Panc1 (cell line): ENCODE data around the gene XRCC6. TPM values are rescaled to one million over a fixed set of nuclear protein-coding genes. Genes with fewer than 3 reads are reported as not detected.

Source experiments
- ATAC-seq: fragments of 200-7000 bp; cut with Tn5 transposase; 2 replicates; pipeline ENCODE4 v1.9.1; 2020; ENCODE audit warnings: mild to moderate bottlenecking, moderate library complexity
- BruUV-seq: library from RNA; stranded (reverse); fragments of 400-500 nt; replicated peaks from 2 replicates; lab custom pipeline; 2021; lab: Mats Ljungman, UMichigan
- CTCF ChIA-PET: fragments of 300-600 bp; sonication (Branson Sonifier 250); formaldehyde crosslinking; loops from one replicate; lab custom pipeline; 2022; ENCODE audit warnings: antibody characterized with exemption; lab: Charles Lee
- POLR2A ChIA-PET: fragments of 300-600 bp; sonication (Branson Sonifier 250); formaldehyde crosslinking; loops from one replicate; lab custom pipeline; 2022; ENCODE audit warnings: antibody characterized with exemption; lab: Charles Lee
- DNase-seq: peaks from one replicate; pipeline ENCODE4 v3.0.0-alpha.2; 2010; ENCODE audit warnings: low read depth, low spot score
- H3K27ac ChIP-seq: 2 replicates; pipeline ENCODE4 v1.5.1; 2011; ENCODE audit warnings: mild to moderate bottlenecking, low read length, inconsistent platforms
- H3K27me3 ChIP-seq: fragments of 200-500 bp; sonication (Bioruptor generic); 2 replicates; pipeline ENCODE4 v1.6.0; 2014; ENCODE audit warnings: low read length, inconsistent platforms; ENCODE audit not compliant: control insufficient read depth, insufficient read depth
- H3K36me3 ChIP-seq: fragments of 200-500 bp; sonication (Bioruptor generic); 2 replicates; pipeline ENCODE4 v1.5.1; 2014; ENCODE audit warnings: inconsistent platforms, mild to moderate bottlenecking, low read length, moderate library complexity; ENCODE audit not compliant: control insufficient read depth, insufficient read depth
- H3K4me1 ChIP-seq: 2 replicates; pipeline ENCODE4 v1.5.1; 2011; ENCODE audit warnings: inconsistent platforms, mild to moderate bottlenecking, low read length, moderate library complexity; ENCODE audit not compliant: control insufficient read depth, insufficient read depth
- H3K4me3 ChIP-seq, 2 experiments: 2 replicates each; pipeline ENCODE4 v1.5.1; 2011 to 2012; ENCODE audit warnings: low read depth in 2 of 2, low read length in 2 of 2, mild to moderate bottlenecking in 2 of 2, inconsistent platforms in 1 of 2, moderate library complexity in 1 of 2
- H3K9me3 ChIP-seq: fragments of 200-500 bp; sonication (Bioruptor generic); 2 replicates; pipeline ENCODE4 v1.5.1; 2014; ENCODE audit warnings: low read depth, mild to moderate bottlenecking, inconsistent platforms, low read length, moderate library complexity; ENCODE audit not compliant: control insufficient read depth, insufficient read depth
- CTCF ChIP-seq: fragments of 450-650 bp; IDR thresholded peaks from 2 replicates; pipeline ENCODE4 v1.5.1; 2017; ENCODE audit warnings: mild to moderate bottlenecking
- POLR2AphosphoS5 ChIP-seq: IDR thresholded peaks from 2 replicates; pipeline ENCODE4 v1.6.1; 2012; ENCODE audit warnings: mild to moderate bottlenecking, low read depth, low read length, moderate library complexity
- SIN3A ChIP-seq: IDR thresholded peaks from 2 replicates; pipeline ENCODE4 v1.6.1; 2012; ENCODE audit warnings: low read depth, mild to moderate bottlenecking, low read length, moderate library complexity, borderline replicate concordance; ENCODE audit not compliant: insufficient read depth
- TCF7L2 ChIP-seq: IDR thresholded peaks from 2 replicates; pipeline ENCODE4 v1.6.1; 2011; ENCODE audit warnings: mild to moderate bottlenecking, low read depth, low read length, inconsistent platforms
- in situ Hi-C: cut with HindIII; loops from 2 replicates; pipeline ENCODE4 v1.10.0; 2016; ENCODE audit warnings: low sequenced_read_pairs, low pct_unique_long_range_greater_than_20kb
- intact Hi-C: fragments of 100-400 bp; cut with micrococcal nuclease; formaldehyde crosslinking; loops from one replicate; pipeline ENCODE4 v1.10.0; 2022; ENCODE audit not compliant: unreplicated experiment
- total RNA-seq: library from RNA; stranded (reverse); gene quantifications from one replicate; pipeline ENCODE4 v1.2.1, GENCODE V29; 2021; ENCODE audit not compliant: unreplicated experiment
- TF ChIP-seq, protein P1 (sequence below), 2 experiments: IDR thresholded peaks; 2 replicates each; pipeline ENCODE4 v1.6.1; 2011 to 2012; ENCODE audit warnings: low read depth in 2 of 2, control low read depth in 1 of 2, low read length in 1 of 2, mild to moderate bottlenecking in 1 of 2, moderate library complexity in 1 of 2; ENCODE audit not compliant: insufficient read depth in 1 of 2

XRCC6 gene
- total RNA-seq, 1 experiment from 2014 or later, result 287 TPM

DNA sequence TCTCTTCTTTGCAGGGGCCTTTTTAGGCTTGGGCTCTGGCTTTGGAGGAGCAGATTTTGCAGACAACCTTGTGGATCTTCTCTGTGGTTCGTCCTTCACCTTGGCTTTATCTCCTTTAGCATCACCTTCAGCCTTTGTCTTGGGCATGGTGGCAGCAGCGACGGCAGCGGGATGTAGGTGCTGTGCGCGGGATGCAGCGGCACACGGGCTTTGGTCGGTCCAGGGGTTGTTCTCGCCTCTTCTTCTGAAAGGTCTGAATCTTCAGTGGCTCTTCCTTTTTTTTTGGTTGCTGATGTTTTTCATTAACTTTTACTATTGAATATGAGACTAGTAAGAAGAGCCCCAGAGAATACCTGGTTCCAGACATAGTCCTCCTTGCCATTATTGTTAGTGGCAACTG lies 88.2 kb downstream of the XRCC6 start:
- H3K36me3 ChIP-seq, result no peaks in the 10 kb centered on the region
- DNase-seq, result no peak
- BruUV-seq, result no TSS peak
- TF ChIP-seq POLR2AphosphoS5 (no peak), SIN3A (no peak), TCF7L2 (no peak), CTCF (no peak)
- TF ChIP-seq, protein P1, sequence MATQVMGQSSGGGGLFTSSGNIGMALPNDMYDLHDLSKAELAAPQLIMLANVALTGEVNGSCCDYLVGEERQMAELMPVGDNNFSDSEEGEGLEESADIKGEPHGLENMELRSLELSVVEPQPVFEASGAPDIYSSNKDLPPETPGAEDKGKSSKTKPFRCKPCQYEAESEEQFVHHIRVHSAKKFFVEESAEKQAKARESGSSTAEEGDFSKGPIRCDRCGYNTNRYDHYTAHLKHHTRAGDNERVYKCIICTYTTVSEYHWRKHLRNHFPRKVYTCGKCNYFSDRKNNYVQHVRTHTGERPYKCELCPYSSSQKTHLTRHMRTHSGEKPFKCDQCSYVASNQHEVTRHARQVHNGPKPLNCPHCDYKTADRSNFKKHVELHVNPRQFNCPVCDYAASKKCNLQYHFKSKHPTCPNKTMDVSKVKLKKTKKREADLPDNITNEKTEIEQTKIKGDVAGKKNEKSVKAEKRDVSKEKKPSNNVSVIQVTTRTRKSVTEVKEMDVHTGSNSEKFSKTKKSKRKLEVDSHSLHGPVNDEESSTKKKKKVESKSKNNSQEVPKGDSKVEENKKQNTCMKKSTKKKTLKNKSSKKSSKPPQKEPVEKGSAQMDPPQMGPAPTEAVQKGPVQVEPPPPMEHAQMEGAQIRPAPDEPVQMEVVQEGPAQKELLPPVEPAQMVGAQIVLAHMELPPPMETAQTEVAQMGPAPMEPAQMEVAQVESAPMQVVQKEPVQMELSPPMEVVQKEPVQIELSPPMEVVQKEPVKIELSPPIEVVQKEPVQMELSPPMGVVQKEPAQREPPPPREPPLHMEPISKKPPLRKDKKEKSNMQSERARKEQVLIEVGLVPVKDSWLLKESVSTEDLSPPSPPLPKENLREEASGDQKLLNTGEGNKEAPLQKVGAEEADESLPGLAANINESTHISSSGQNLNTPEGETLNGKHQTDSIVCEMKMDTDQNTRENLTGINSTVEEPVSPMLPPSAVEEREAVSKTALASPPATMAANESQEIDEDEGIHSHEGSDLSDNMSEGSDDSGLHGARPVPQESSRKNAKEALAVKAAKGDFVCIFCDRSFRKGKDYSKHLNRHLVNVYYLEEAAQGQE (IDR thresholded peaks at IDR 0.05; ENCODE audit: insufficient read depth in 1 of 2, low read depth in 2 of 2, low read length in 1 of 2), result no peak
- H3K9me3 ChIP-seq, result no peaks in the 10 kb centered on the region
- ChIA-PET POLR2A (no interaction called here), CTCF (no interaction called here)
- intact Hi-C loops (no loop called here), in situ Hi-C loops (no loop called here)
- H3K27me3 ChIP-seq, result no peaks in the 10 kb centered on the region
- no peak overlapping the region for H3K4me3 ChIP-seq
- no peak for ATAC-seq
- no peaks in the 10 kb centered on the region for H3K4me1 ChIP-seq
- H3K27ac ChIP-seq, result no peak overlapping the region

- ChIA-PET POLR2A (interaction anchor here (0.7 kb wide), 2 partner anchors 14 to 201 kb away, joined by 4 read pairs; no protein-coding TSS in a partner anchor), CTCF (no interaction called here)
- intact Hi-C loops, result no loop called here
- Histone ChIP-seq H3K4me3 (no peak overlapping the region), H3K27ac (no peak overlapping the region), H3K4me1 (no peaks in the 10 kb centered on the region), H3K9me3 (no peaks in the 10 kb centered on the region), H3K27me3 (no peaks in the 10 kb centered on the region), H3K36me3 (no peaks in the 10 kb centered on the region)
- DNase-seq, result no peak
- TF ChIP-seq, protein P1 (IDR thresholded peaks at IDR 0.05; ENCODE audit: insufficient read depth in 1 of 2, low read depth in 2 of 2, low read length in 1 of 2), result no peak
- no peak for TF ChIP-seq SIN3A
- no peak for TF ChIP-seq CTCF
- TF ChIP-seq POLR2AphosphoS5, result no peak
- no peak for TF ChIP-seq TCF7L2
- BruUV-seq, result no TSS peak
- ATAC-seq, result no peak
- in situ Hi-C loops, result no loop called here
Measured at GRCh38 chr22:41713004-41713403, 91.9 kb downstream of the XRCC6 start.

Other genes starting within 250 kb of the XRCC6 start
- gene TEF, start 239.4 kb upstream of the XRCC6 start, total RNA-seq, result 7.8 TPM
- 43.6 TPM for gene TOB2, start 174.5 kb upstream of the XRCC6 start, total RNA-seq
- 34.9 TPM for gene PHF5A, start 152.6 kb upstream of the XRCC6 start, total RNA-seq
- gene ACO2, start 152.2 kb upstream of the XRCC6 start, total RNA-seq, result 71.5 TPM
- 46.6 TPM for gene POLR3H, start 76.8 kb upstream of the XRCC6 start, total RNA-seq
- gene CSDC2, start 60.3 kb upstream of the XRCC6 start, total RNA-seq, result 1.5 TPM
- 30.5 TPM for gene PMM1, start 31.5 kb upstream of the XRCC6 start, total RNA-seq
- 33.5 TPM for gene DESI1, start 252 bp upstream of the XRCC6 start, total RNA-seq
- gene SNU13, start 67.6 kb downstream of the XRCC6 start, total RNA-seq, result 113 TPM
- 0.18 TPM for gene MEI1, start 78.2 kb downstream of the XRCC6 start, total RNA-seq
- gene CCDC134, start 179.4 kb downstream of the XRCC6 start, total RNA-seq, result 16.7 TPM
- 73.0 TPM for gene SREBF2, start 211.8 kb downstream of the XRCC6 start, total RNA-seq